Measurements from ENCODE around the gene HNRNPA1L2. TPM values are rescaled to one million over a fixed set of nuclear protein-coding genes. Genes with fewer than 3 reads are reported as not detected.

The HNRNPA1L2 gene
- total and polyA plus RNA-seq, 2 experiments from 2014 or later = 3.6 to 9.4 TPM

- no peak for TF ChIP-seq ZNF462 (CRISPR knock-in tag; IDR thresholded peaks at IDR 0.05)
- TF ChIP-seq ZNF114 (CRISPR knock-in tag; IDR thresholded peaks at IDR 0.05) = no peak
Measured at GRCh38 chr13:52650731-52651130, 8.5 kb downstream of the HNRNPA1L2 start (continued).

- no peaks in the 10 kb centered on the region for H4K20me1 ChIP-seq (replicated peaks; ENCODE audit: insufficient read depth)
- H3K4me3 ChIP-seq = peak overlapping the region; percentile 94
- H3K4me1 ChIP-seq (ENCODE audit: insufficient read depth) = peaks cover 15% of the 10 kb centered on the region
- no peaks in the 10 kb centered on the region for H3K9me2 ChIP-seq (ENCODE audit: insufficient read depth)
- ATAC-seq = peak; percentile 48
- Mint-ChIP-seq H3K27ac (no peak overlapping the region), H3K9me3 (no peaks in the 10 kb centered on the region), H3K4me3 (no peak overlapping the region), H3K27me3 (ENCODE audit: insufficient read depth, low read depth, poor library complexity) (no peaks in the 10 kb centered on the region), H3K4me1 (peaks cover 3% of the 10 kb centered on the region; the same call in 1 of the 3 replicates), H3K36me3 (ENCODE audit: low read depth) (peaks cover 22% of the 10 kb centered on the region)
- no peaks in the 10 kb centered on the region for H3K27me3 ChIP-seq (ENCODE audit: insufficient read depth)
- H3K4me2 ChIP-seq = peak overlapping the region; percentile 84
- peak overlapping the region; percentile 96 for H3K27ac ChIP-seq (ENCODE audit: low read depth)
- H3K79me2 ChIP-seq (replicated peaks; ENCODE audit: insufficient read depth) = peaks cover 59% of the 10 kb centered on the region
- no peaks in the 10 kb centered on the region for H3K36me3 ChIP-seq (ENCODE audit: insufficient read depth)
- DNase-seq (ENCODE audit: low spot score) = no peak
- no peaks in the 10 kb centered on the region for H3F3A ChIP-seq (replicated peaks; ENCODE audit: low read depth)
- H2AFZ ChIP-seq = no peak overlapping the region
- TF ChIP-seq ZNF462 (CRISPR knock-in tag; IDR thresholded peaks at IDR 0.05) (no peak), NANOG (IDR thresholded peaks at IDR 0.05; ENCODE audit: borderline replicate concordance) (no peak), EZH2phosphoT487 (IDR thresholded peaks at IDR 0.05; ENCODE audit: unreplicated experiment) (no peak), CREB1 (CRISPR knock-in tag; IDR thresholded peaks at IDR 0.05; ENCODE audit: low read depth) (no peak), POLR2AphosphoS5 (IDR thresholded peaks at IDR 0.05; ENCODE audit: low read depth) (no peak), ZNF114 (CRISPR knock-in tag; IDR thresholded peaks at IDR 0.05) (no peak), ZNF331 (CRISPR knock-in tag; IDR thresholded peaks at IDR 0.05; ENCODE audit: low read depth) (no peak), ETS1 (IDR thresholded peaks at IDR 0.05) (no peak), STAT1 (IDR thresholded peaks at IDR 0.05; ENCODE audit: unreplicated experiment) (no peak), JUNB (IDR thresholded peaks at IDR 0.05; ENCODE audit: unreplicated experiment) (no peak)
Measured at GRCh38 chr13:52651897-52652195, 9.6 kb downstream of the HNRNPA1L2 start.

Measured in GM23338 (cell line).